T-cell (primary cell): ENCODE results near the gene OR2T5. TPM values are rescaled to one million over a fixed set of nuclear protein-coding genes. Genes with fewer than 3 reads are reported as not detected.
"Not testable (repeated sequence)": the region's sequence is repeated elsewhere in the genome, so short reads cannot be mapped to it uniquely, and the experiment has no call there.

Experiments used
- ATAC-seq, 4 experiments: fragments of 200-7000 bp in 3 of 4; fragments of 150-1000 bp in 1 of 4; cut with Tn5 transposase; replicated peaks in 1 of 4; 1 replicate in 3 of 4; 2 replicates in 1 of 4; pipeline ENCODE4 v1.10.0; 2021; ENCODE audit warnings: moderate library complexity in 3 of 4, mild to moderate bottlenecking in 2 of 4, moderate number of reproducible peaks in 1 of 4
- CTCF ChIA-PET, 2 donors: fragments of 300-600 bp; sonication (Branson Sonifier 250); formaldehyde crosslinking; loops; one replicate each; lab custom pipeline; 2022; ENCODE audit warnings: antibody characterized with exemption in 2 of 2; lab: Charles Lee
- POLR2A ChIA-PET, 2 donors: fragments of 300-600 bp; sonication (Branson Sonifier 250); formaldehyde crosslinking; loops; one replicate each; lab custom pipeline; 2022; ENCODE audit warnings: antibody characterized with exemption in 2 of 2; lab: Charles Lee
- DNase-seq, 35 experiments: peaks; one replicate each; pipeline versions ENCODE4 v3.0.0 to v3.0.0-alpha.2; 2013 to 2023
- H3K27ac ChIP-seq: one replicate; pipeline ENCODE4 v1.5.1; 2013; ENCODE audit warnings: low read length
- H3K27me3 ChIP-seq, 2 experiments: replicated peaks in 1 of 2; 1 replicate in 1 of 2; 2 replicates in 1 of 2; pipeline versions ENCODE4 v1.6.1 to v1.7.0; 2013; ENCODE audit warnings: low read length in 1 of 2, mixed read lengths in 1 of 2; ENCODE audit not compliant: control insufficient read depth in 2 of 2, insufficient read depth in 2 of 2; ENCODE audit errors: extremely low read depth in 1 of 2
- H3K36me3 ChIP-seq, 2 donors: 1 replicate in 1 of 2; 2 replicates in 1 of 2; pipeline versions ENCODE4 v1.6.1 to v1.7.0; 2013; ENCODE audit warnings: low read length in 1 of 2; ENCODE audit not compliant: control insufficient read depth in 2 of 2, insufficient read depth in 1 of 2; ENCODE audit errors: extremely low read depth in 1 of 2
- H3K4me1 ChIP-seq, 2 experiments: 1 replicate in 1 of 2; 2 replicates in 1 of 2; pipeline versions ENCODE4 v1.6.1 to v1.7.0; 2013; ENCODE audit warnings: low read length in 2 of 2, mixed read lengths in 1 of 2; ENCODE audit not compliant: insufficient read depth in 2 of 2, control insufficient read depth in 1 of 2; ENCODE audit errors: extremely low read depth in 1 of 2
- H3K4me3 ChIP-seq, 2 donors: 1 replicate in 1 of 2; 2 replicates in 1 of 2; pipeline versions ENCODE4 v1.5.1 to v1.7.0; 2013; ENCODE audit warnings: mild to moderate bottlenecking in 2 of 2, low read length in 1 of 2, moderate library complexity in 1 of 2; ENCODE audit not compliant: control insufficient read depth in 1 of 2; ENCODE audit errors: extremely low read depth in 1 of 2
- H3K9me3 ChIP-seq: 2 replicates; pipeline ENCODE4 v1.7.0; 2013
- H3K27ac Mint-ChIP-seq, 2 donors: one replicate each; pipeline ENCODE4 v1.8.0; 2020 to 2021; ENCODE audit warnings: mild to moderate bottlenecking in 2 of 2, mixed read lengths in 2 of 2
- H3K27me3 Mint-ChIP-seq, 2 donors: one replicate each; pipeline ENCODE4 v1.8.0; 2021 to 2022; ENCODE audit warnings: mixed read lengths in 2 of 2
- H3K36me3 Mint-ChIP-seq: one replicate; pipeline ENCODE4 v1.8.0; 2021; ENCODE audit warnings: mixed read lengths
- H3K4me1 Mint-ChIP-seq, 3 donors: one replicate each; pipeline ENCODE4 v1.8.0; 2020 to 2022; ENCODE audit warnings: mixed read lengths in 3 of 3, mild to moderate bottlenecking in 1 of 3
- H3K4me3 Mint-ChIP-seq, 3 donors: one replicate each; pipeline ENCODE4 v1.8.0; 2020 to 2022; ENCODE audit warnings: mild to moderate bottlenecking in 3 of 3, mixed read lengths in 3 of 3, moderate library complexity in 3 of 3
- H3K9me3 Mint-ChIP-seq, 3 donors: one replicate each; pipeline ENCODE4 v1.8.0; 2020 to 2022; ENCODE audit warnings: mixed read lengths in 3 of 3
- whole genome bisulfite sequencing: methylation state at CpG from one replicate; pipeline ENCODE4 v1.1.5; 2013; ENCODE audit warnings: missing lambda C conversion rate; ENCODE audit not compliant: insufficient coverage; 5-methylcytosine and 5-hydroxymethylcytosine counted together
- total RNA-seq, 35 experiments: library from RNA in 6 of 35; stranded (reverse) in 6 of 35; fragments of 120-200 nt in 1 of 35; gene quantifications; one replicate each; pipeline versions ENCODE4 v1.2.1 to v1.2.4 and lab custom pipeline; 2013 to 2026

The OR2T5 gene
- total RNA-seq, 5 donors from 2014 or later (not counting 1 experiment from before 2014, with no cell fraction given), result not detected

GRCh38 chr1:248496661-248497060, 8.3 kb downstream of the OR2T5 start:
- H3K27ac ChIP-seq, H3K27me3 Mint-ChIP-seq, H3K4me3 Mint-ChIP-seq, H3K36me3 ChIP-seq, H3K9me3 Mint-ChIP-seq, H3K4me3 ChIP-seq, POLR2A ChIA-PET, H3K27ac Mint-ChIP-seq, H3K36me3 Mint-ChIP-seq, H3K9me3 ChIP-seq, H3K4me1 Mint-ChIP-seq, H3K27me3 ChIP-seq, H3K4me1 ChIP-seq, ATAC-seq, DNase-seq, CTCF ChIA-PET: not testable (repeated sequence)
- WGBS, result no CpG with 5 or more reads among the region's 5 CpGs

DNA sequence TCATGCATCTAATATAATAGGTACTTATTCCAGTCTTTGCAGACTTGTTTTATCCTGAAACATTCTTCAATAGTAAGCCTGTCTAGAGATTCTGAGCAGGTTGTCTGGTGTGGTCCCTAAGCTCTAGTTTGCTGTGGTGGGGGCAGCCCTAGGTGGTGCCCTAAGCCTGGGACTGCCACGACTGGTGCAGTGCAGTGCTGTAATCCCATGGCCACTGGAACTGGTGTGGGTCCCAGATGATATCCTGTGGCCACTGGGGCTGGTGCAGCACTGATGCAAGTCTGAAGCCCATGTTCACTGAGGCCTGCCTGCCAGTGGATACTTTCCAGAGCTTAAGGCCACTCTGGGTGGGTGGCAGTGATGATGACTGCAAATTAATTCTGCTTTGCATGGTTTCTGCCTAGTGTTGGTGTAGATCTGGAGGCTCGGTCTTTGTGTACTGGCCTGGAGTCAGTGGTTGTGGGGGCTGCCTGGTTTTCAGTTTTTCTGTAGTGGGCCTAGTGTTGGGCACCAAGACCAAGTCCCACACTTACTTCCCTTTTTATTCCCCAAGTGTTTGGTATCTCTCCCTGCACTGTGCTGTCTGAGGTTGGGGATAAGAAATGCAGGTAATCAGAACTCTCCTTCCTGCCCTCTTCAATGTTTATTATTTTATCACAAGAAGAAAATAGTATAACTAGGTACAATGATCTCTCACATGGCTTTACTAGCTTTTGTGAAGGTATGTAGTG, 12.1 kb downstream of the OR2T5 start:
- no CpG with 5 or more reads among the region's 2 CpGs for WGBS

GRCh38 chr1:248507773-248508172, 19.4 kb downstream of the OR2T5 start, which contains the start of gene OR2G6:
Gene OR2G6 (plus strand): TSS chr1:248508073. CDS start chr1:248521647, 13,574 bp downstream.
- H3K9me3 ChIP-seq, DNase-seq, H3K27me3 Mint-ChIP-seq, H3K4me3 Mint-ChIP-seq, CTCF ChIA-PET, H3K27ac ChIP-seq, H3K9me3 Mint-ChIP-seq, H3K4me3 ChIP-seq, H3K4me1 ChIP-seq, H3K4me1 Mint-ChIP-seq, H3K36me3 Mint-ChIP-seq, H3K27me3 ChIP-seq, H3K36me3 ChIP-seq, H3K27ac Mint-ChIP-seq, ATAC-seq, POLR2A ChIA-PET: not testable (repeated sequence)
- WGBS, result no CpG with 5 or more reads among the region's 2 CpGs

More for the DNA sequence above, 12.1 kb downstream of the OR2T5 start:
- H3K9me3 Mint-ChIP-seq, POLR2A ChIA-PET, CTCF ChIA-PET, H3K4me1 ChIP-seq, H3K27ac ChIP-seq, H3K4me3 Mint-ChIP-seq, H3K36me3 ChIP-seq, H3K36me3 Mint-ChIP-seq, H3K9me3 ChIP-seq, ATAC-seq, H3K4me3 ChIP-seq, H3K27me3 Mint-ChIP-seq, DNase-seq, H3K27ac Mint-ChIP-seq, H3K4me1 Mint-ChIP-seq, H3K27me3 ChIP-seq: not testable (repeated sequence)

DNA sequence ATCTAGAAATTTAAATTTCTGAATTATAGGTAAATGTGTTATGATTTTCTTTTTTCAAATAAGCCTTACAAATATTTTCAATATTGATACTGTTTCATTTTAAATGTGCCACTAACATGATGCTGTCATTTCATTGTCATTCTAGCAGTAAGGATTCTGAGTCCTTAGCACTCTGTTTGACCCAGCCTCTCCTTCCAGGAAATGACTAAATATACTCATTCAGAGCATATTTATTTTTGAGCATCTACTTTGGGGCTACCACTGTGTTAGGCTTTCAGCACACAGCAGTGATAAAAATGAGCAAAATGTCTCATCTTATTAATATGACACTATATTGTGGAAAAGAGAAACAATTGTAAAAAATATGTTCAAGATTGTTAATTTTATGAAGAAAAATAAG, 21.8 kb downstream of the OR2T5 start:
- H3K4me1 Mint-ChIP-seq, H3K27ac Mint-ChIP-seq, H3K27ac ChIP-seq, POLR2A ChIA-PET, DNase-seq, ATAC-seq, H3K4me3 Mint-ChIP-seq, H3K27me3 Mint-ChIP-seq, H3K27me3 ChIP-seq, H3K36me3 ChIP-seq, CTCF ChIA-PET, H3K4me3 ChIP-seq, H3K9me3 ChIP-seq, H3K9me3 Mint-ChIP-seq, H3K36me3 Mint-ChIP-seq, H3K4me1 ChIP-seq: not testable (repeated sequence)

DNA sequence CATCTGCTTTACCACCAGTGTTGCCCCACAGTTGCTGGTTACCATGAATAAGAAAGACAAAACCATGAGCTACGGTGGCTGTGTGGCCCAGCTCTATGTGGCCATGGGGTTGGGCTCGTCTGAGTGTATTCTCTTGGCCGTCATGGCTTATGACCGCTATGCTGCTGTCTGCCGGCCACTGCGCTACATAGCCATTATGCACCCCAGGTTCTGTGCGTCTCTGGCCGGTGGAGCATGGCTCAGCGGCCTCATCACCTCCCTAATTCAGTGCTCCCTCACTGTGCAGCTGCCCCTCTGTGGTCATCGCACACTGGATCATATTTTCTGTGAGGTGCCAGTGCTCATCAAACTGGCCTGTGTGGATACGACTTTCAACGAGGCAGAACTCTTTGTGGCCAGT, 33.5 kb downstream of the OR2T5 start:
- DNase-seq, result no peak

GRCh38 chr1:248537449-248537848, 49.1 kb downstream of the OR2T5 start:
- CTCF ChIA-PET, H3K4me1 ChIP-seq, H3K4me1 Mint-ChIP-seq, H3K9me3 Mint-ChIP-seq, H3K27ac Mint-ChIP-seq, ATAC-seq, H3K36me3 Mint-ChIP-seq, H3K27ac ChIP-seq, H3K4me3 Mint-ChIP-seq, H3K27me3 Mint-ChIP-seq, H3K9me3 ChIP-seq, H3K27me3 ChIP-seq, POLR2A ChIA-PET, DNase-seq, H3K36me3 ChIP-seq, H3K4me3 ChIP-seq: not testable (repeated sequence)

More for the DNA sequence above, 33.5 kb downstream of the OR2T5 start:
- H3K4me3 ChIP-seq, result no peak overlapping the region
- ATAC-seq, result no peak
- Mint-ChIP-seq H3K4me3 (no peak overlapping the region), H3K27me3 (peaks cover 0 to 3% of the 10 kb centered on the region in 2 donors), H3K36me3 (peaks cover 3% of the 10 kb centered on the region), H3K9me3 (peaks cover 0 to 1% (median 0%) of the 10 kb centered on the region in 3 donors), H3K4me1 (no peaks in the 10 kb centered on the region), H3K27ac (no peak overlapping the region)
- no peaks in the 10 kb centered on the region for H3K36me3 ChIP-seq
- POLR2A ChIA-PET, result no interaction called here
- H3K4me1 ChIP-seq, result no peaks in the 10 kb centered on the region
- H3K27me3 ChIP-seq, result peaks cover 0 to 6% of the 10 kb centered on the region in 2 experiments
- no peak overlapping the region for H3K27ac ChIP-seq
- H3K9me3 ChIP-seq, result no peaks in the 10 kb centered on the region
- 89% methylated on average over 12 of the region's 12 CpGs for WGBS
- CTCF ChIA-PET, result no interaction called here
